Stimulated activated CD8-positive, alpha-beta memory T cell treated with anti-CD3 and anti-CD28 coated beads, Interleukin-2, amount 100 ng/mL, for 1 hour (primary cell): ENCODE measurements around the gene TPK1.
"Not testable (repeated sequence)": the region's sequence is repeated elsewhere in the genome, so short reads cannot be mapped to it uniquely, and the experiment has no call there.

ENCODE experiments used
- DNase-seq, 2 donors: peaks; one replicate each; pipeline ENCODE4 v3.0.0-alpha.2; 2020; ENCODE audit warnings: low read depth in 2 of 2

TPK1 gene

DNA sequence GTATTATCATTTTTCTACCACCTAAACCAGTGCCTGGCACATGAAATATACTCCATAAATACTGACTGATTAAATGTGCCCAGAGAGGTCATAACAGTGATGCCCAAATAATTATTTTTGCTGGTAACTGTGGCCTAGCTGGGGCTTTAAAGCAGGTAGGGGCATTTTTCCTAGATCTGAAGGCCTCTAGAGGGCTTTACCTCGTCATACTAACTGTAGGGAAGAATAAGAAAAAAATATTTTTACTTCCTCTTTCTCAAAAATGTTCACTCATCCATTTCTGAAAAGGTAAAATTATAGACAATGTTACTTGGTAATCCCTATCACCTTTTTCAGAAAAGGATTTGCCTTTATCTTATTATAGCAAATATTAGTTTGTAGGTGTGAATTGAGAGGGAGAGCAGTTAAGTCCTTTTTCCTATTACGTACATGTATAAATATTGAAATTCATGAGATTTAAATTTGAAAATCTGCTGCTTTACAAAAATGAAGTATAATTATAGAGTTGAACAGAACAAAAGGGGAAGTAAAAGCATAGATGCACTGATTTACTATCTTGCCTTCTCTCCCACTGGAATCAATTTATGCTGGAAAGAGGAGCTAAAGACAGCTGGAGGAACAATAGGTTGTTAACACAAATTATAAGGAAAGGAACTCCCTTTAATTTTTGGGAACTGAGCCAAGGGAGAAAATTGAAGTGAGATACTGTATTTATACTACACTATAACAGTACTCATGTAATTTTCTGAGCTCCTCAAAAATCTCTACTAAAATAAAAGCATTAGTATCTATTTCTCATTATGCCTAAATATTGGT is 360.8 kb downstream of the TPK1 start:
- DNase-seq: no peak

DNA sequence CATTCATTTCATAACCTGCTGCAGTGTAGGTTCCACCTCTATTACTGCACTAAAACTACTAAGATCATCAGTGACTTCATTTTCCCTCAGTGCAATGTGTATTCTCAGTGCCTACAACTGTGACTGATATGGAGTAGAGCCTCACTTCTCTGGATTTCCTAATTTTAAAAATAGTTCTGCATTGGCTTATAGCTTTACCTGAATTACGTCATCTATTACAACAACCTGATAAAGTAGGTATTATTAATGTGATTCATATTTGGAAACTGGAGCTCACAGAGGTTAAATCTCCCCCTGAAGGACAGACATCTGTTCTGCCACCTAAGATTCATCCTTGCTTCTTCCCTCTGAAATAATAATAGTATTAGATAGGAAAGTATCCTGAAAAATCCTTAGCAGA is 361.5 kb downstream of the TPK1 start:
- no peak for DNase-seq

DNA sequence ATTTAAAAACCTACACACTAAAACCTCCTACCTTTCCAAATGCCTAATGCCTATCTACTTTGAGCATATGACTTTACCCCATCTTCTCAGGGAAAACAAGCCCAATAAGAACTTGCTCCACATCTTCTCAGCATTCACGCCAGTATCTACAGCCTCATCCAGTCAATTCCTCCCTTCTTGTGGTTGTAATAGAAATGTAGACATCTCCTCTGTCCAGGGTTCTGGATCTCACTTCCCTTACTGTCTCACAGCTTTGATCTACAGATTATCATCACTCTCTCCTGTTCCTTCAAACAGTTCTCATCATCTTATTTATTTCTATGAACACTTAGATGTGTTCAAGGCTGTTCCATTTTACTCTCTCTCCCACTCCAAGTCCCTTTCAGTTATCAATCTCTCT is 361.9 kb downstream of the TPK1 start:
- DNase-seq: no peak

DNA sequence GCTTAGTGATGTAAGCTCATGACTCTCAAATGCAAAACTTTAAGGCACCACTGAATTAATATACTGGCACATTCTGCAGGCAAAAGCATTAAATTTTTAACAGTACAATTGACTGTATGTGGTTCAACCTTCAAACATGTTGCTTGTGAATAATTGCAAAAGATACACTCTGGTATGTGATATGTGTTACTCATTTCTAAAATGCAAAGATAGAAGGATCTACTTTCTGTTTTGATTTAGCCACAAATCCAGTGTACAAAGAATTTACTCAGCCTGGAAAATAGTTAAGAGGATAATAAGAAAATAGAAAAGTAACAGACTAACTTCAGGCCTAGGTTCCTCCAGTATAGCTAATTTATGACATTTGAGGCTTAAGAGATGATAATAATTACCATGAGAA is 365.8 kb downstream of the TPK1 start:
- no peak for DNase-seq

DNA sequence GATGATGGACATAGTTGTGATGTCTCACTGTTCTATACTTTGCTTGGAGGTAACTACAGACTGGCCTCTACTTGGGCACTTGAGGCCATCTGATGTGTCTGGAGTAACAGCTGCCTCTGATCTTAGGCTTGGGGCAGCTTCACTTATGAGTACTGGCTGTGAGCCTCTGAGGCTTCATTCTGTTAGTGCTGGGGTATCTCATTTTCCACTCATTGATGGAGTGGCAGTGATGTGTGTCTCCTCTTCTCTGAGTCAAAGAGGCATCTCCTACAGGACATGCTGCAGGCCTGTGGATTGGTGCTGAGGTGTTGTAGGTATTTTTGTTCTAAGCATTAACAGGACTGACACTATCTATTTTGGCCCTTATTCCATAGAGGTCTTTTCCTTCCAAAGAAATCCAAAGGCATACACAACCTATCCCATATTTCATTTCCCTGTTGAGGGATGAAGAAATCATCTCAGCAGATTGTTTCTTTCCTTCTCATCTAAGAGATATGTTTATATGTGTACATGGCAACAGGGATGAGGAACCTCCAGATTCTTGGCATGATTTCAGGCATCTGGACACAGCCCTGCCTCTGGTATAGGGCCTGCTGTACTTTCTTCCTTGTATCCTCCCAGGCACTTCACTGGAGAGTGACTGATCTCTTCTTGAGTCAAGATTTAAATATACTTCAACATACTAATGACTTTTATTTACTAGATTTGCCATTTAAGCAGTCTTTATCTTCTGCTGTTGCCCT is 366.7 kb downstream of the TPK1 start:
- no peak for DNase-seq

DNA sequence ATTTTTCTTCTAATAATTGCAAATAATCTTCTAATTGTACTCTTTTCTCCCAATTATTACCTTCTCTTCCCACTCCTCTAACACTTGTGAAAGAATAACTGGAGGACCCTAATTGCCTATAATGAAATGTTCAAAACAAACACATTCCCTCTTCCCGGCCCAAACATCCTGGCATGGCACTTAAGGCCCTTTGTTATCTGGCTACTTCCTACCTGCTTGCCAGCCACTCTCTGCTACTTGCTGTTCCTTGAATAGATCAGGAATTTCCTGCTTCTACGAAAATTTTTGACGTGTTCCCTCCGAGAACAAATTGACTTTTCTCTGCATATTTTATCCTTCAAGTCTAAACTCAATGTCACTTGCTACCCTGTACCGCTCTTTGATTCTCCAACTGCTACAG is 376.2 kb downstream of the TPK1 start:
- no peak for DNase-seq

DNA sequence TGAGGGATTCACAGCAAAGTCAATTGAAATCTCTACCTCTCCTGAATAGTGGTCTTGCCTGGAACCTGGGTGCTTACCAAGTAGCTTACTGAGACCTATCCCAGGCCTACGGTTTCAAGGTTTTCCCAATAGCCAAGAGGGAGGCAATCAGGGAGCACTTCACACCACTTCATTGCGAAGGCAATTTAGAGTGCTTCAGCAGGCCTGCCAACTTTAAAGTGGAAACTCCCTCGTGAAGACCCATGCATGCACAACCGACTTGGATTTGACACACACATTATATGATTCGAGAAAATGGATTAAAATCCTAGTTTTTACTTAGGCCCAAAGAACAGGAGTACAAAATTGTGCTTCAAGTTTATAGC is 380.8 kb downstream of the TPK1 start:
- no peak for DNase-seq

DNA sequence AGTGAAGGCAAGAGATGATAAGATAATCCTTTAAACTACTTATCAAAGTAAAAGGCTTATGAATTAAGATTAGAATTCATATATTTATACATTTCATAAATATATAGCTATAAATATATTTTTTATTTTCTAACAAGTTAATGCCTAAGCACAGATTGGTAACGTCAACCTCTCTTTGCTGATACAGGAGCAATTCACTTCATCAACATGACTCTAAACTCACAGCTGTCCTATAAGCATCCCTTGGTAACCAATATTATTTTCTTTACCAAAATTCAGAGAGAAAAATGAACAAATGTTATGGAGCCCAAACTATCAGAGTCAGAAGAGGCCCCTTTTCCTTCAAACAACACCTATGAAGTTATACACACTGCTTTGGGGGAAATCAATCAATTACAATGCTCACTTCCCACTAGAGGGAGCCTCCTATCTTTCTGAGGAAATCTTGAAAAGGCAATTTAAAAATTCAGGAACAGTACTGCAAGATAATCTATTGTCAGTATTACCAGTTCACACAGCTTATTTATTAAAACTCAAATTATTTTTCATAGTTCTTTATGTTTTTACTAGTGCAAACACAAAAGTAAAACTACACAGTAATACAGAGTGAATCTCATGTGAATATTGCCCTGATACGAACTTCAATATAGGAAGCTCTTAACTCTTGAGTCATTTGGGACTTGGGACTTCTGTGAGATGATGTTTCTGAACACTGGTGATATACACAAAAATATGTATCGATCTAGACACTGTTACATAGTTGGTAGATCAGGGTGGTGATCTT is 381.4 kb downstream of the TPK1 start:
- DNase-seq: no peak

DNA sequence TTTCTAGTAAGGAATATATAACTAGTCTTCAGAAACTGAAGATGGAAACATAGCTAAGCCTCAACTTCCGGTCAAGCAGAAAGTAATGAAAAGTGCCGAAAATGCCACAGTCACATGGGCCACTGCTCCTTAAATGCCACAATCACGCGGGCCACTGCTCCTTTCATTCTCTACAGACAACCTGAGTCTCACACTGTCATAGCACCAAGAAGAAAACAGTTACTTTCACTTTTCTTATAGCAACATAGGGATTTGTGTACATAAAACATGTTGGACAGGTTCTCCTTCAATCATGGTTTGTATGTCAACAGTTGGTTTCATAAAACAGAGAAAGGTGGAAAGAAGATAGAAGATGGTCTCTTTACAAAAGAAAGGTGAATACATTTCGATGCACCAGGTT is 383.8 kb downstream of the TPK1 start:
- no peak for DNase-seq

DNA sequence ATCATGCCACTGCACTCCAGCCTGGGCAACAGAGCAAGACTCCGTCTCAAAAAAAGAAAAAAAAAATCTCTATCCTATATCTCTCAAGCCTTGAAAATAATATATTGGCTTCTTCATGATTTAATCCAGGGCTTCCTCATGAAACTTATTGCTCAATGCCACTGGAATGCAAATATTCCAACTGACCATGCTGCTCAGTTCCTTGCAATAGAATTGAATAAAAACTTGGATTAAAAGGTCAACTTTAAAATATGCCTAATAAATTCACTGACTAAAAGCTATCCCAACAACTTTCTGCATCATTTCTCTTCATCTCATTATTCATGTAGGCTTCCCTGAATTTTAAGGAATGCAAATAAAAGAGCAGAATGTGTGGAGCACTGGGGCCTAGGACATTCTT is 390.3 kb downstream of the TPK1 start:
- DNase-seq: no peak

DNA sequence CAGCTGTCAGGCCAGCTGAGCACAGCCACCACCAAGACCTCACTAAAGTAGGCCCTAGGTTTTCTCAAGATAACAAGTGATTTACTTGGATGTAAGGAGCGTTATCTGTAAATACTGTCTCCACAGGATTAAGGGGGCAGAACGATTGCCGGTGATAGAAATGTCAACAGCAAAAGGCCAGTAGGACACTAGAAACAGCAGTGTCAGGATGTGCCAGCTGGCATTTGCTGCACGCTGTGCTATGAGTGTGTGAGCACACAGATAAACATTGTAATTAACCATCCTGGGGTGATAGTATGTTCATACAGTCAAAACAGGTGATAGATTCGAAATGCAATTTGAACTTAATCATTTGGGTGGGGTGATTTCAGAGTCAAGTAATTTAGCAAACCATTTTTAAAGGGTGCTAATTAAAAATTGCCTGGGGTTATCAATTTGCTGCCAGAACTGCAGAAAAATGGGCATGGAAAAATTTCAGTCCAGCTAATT is 396.1 kb downstream of the TPK1 start:
- DNase-seq: no peak

DNA sequence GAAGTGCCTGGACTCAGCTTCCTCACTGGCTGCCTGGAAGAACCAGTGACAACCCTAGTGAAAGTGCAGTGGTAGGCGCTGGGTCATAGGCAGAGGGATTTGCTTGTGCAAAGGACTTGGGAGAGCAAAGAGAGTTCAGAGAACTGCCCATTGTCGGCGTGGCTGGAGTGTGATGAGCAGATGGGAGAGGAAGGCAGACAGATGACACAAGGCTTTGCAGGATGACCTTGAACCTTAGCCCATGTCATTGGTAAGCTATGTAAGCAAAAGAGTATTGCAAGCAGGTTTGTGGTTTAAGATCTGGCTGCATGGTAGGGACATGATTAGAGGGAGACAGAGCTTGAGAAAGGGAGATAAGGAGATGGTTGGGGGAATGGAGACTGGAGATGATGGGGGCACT is 397.1 kb downstream of the TPK1 start:
- no peak for DNase-seq

DNA sequence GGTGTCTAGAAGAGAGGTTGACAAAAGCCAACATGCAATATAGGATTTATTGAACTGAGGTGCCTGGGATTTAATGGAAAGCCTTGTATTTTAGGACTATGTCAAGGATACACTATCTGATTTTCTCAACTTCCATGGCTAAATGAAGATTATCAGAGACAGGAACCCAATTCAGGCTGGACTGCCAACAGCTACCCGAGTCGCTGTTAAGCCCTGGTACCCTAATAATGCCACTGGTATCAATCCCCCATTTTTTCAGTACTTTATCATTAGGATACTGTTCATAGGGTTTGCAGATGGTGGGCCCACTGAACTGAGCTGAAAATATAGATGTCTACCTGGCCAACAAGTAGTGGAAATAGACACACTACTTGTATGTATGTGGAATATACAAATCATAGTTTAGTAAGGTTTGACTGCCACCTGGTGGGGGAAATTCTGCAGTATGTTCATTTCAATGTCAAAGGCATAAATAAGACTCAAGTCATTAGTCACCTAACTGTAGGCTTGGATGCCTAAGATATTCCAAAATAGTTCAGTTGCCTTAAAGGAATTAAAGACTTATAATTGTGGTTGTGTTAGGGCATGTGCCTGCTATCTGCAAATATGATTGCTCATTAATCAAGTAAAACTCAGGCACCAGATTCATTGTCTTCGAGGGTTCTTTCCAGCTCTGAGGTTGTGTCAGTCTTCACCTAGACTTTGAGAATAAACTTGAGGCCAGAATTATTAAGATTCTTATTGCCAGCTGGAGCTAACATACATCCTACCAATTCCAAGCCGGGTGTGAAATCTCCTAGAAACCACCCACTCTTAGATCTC is 398.3 kb downstream of the TPK1 start:
- no peak for DNase-seq

DNA sequence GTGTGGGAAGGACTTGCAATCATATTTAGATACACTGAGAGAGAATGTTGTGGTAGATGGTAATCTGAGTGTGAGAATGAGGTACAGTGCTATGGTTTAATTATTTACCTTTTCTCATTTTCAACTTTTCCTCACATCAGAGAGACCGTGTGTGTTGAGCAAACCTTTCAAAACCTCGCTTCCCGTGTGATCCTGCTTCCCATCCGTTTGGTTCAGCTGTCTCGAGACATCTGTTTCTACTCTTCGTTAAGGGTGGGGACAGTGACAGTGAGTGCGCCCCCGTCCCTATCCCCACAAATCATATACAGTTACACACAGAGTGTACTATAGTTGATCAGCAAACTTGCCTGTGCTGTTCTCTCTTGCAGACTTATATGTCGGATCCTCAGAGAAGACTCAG is 399.4 kb downstream of the TPK1 start:
- DNase-seq: no peak

DNA sequence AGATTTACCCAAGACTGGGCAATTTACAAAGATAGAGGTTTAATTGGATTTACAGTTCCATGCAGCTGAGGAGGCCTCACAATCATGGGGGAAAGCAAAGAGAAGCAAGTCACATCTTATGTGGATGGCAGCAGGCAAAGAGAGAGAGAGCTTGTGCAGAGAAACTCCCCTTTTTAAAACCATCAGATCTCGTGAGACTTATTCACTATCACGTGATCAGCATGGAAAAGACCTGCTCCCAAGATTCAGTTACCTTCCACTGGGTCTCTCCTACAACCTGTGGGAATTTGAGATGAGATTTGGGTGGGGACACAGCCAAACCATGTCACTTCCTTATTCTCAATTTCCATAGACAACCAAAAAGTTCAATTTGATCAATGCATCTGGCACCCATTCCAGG is 407.4 kb downstream of the TPK1 start:
- DNase-seq: no peak

DNA sequence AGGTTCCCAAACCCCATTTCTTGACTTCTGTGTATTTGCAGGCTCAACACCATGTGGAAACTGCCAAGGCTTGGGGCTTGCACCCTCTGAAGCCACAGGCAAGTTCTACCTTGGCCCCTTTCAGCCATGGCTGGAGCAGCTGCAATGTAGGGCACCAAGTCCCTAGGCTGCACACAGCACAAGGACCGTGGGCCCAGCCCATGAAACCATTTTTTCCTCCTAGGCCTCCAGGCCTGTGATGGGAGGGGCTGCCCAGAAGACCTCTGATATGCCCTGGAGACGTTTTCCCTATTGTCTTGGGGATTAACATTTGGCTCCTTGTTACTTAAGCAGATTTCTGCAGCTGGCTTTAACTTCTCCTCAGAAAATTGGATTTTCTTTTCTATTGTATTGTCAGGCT is 408.3 kb downstream of the TPK1 start:
- DNase-seq: not testable (repeated sequence)

DNA sequence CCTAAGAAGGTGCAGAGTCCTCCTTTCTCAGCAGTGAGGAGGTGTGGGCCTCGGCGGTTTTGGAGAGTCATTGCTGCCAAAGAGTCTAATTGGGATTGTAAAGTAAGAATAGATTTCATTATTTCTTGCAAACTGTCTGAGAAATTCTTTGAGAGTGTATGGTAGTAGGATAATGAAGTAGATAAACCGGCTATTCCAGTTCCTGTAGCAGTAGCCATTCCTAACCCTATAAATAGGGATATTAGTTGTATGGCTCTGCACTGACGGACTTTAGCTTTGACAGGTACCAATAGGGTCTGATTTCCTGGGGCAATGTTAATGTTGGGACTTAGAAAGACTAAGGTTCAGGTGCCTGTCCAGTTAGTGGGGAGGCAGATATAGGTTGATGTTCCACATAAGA is 416.9 kb downstream of the TPK1 start:
- DNase-seq: not testable (repeated sequence)

DNA sequence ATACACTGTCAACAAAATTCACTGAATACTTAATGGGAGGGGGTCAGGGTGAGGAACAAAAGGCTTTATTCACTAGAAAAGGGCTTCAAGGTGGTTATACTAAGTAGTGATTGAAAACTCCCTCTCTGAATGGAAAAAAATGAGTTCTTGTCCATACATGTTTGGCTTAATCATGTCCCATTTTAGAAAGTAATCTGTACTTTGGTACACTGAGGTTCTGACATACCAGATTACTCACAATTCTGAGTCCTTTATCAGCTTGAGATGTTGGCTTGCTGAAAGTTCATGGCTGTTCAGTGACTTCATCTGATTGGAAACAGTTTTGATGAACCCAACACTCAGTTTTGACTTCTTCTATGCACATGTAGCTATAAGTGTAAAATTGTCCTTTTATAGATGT is 419.5 kb downstream of the TPK1 start:
- no peak for DNase-seq

DNA sequence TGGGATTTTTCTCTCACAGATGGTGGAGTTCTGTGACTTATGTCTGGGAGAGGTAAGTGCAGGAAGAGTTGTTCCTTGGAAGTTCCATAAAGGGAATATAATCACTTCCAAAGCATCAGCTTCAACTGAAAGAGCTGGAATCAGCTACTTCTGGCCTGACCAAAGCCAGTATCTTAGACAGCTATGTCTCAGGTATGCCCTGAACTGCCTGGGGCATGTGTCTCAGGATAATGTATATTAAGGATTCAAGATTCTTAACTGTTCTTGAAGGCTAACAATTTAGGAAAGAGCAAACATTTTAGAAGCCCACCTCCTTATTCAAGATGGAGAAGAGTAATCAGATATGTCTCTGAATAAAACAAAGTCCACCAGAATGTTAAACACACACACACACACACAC is 420.0 kb downstream of the TPK1 start:
- no peak for DNase-seq

DNA sequence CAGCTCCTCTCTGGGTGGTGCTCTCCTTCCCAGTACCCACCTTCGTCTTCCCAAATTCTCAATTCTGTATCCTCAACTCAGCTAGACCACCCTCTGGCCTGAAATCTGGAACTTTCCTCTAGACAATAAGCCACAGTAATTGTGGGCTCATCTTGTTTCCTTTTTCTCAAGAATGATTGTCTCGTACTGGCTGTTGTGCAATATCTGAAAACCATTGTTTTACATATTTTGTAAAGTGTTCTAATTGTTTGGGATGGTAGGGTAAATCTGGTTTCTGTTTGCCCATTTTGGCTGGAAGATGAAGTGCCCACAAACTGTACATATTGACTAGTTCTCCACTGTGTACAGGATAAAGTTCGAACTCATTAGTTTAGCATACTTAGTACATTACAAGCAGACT is 421.0 kb downstream of the TPK1 start:
- no peak for DNase-seq

DNA sequence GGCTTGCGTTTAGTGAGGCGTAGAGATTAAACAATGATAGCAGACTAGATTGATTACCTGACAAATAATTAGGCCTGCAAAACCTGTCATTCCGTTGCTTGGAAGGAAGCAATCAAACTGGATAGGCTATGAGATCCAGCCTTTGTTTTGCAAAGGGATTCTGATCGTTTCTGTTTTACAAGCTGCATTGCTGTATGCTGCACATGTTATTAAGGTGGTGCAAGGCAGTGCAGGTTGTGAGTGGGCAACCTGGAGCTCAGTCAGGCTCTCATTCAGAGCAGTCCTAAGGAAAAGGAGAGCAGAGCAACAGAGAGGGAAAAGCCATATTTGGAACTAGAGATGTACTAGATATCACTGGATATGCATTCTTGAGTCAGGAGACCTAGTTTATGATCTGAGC is 425.4 kb downstream of the TPK1 start:
- no peak for DNase-seq

DNA sequence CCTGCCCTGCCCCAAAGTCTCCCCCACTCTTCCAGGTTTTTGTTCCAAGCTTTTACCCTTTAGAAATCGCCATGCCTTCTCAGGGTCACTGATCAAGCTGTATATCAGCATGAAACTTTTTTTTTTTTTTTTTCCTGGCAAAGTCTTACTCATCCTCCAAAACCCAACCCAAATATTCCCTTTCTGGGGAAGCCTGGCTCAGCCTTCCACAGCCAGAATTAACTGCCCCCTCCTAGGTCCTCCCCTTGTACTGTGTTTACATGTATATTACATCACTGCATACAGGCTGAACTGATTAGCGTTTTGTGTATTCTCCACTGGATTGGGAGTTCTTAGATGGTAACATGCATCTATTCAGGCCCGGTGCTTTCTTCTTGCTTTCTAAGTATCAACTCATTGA is 427.7 kb downstream of the TPK1 start:
- DNase-seq: no peak
